HG03342 (cell line): ENCODE data around the gene CREB3L4.

Experiments used
- ATAC-seq: cut with Tn5 transposase; IDR thresholded peaks from one replicate; pipeline ENCODE4 v1.9.1; 2021; ENCODE audit warnings: mild to moderate bottlenecking, moderate library complexity; ENCODE audit not compliant: unreplicated experiment

The CREB3L4 gene, protein sequence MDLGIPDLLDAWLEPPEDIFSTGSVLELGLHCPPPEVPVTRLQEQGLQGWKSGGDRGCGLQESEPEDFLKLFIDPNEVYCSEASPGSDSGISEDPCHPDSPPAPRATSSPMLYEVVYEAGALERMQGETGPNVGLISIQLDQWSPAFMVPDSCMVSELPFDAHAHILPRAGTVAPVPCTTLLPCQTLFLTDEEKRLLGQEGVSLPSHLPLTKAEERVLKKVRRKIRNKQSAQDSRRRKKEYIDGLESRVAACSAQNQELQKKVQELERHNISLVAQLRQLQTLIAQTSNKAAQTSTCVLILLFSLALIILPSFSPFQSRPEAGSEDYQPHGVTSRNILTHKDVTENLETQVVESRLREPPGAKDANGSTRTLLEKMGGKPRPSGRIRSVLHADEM

GRCh38 chr1:153967107-153967999 is at the start of gene CREB3L4:
Gene CREB3L4 (plus strand): TSS chr1:153967902. CDS start chr1:153968526, 624 bp downstream.
- ATAC-seq: peak; percentile 81

DNA sequence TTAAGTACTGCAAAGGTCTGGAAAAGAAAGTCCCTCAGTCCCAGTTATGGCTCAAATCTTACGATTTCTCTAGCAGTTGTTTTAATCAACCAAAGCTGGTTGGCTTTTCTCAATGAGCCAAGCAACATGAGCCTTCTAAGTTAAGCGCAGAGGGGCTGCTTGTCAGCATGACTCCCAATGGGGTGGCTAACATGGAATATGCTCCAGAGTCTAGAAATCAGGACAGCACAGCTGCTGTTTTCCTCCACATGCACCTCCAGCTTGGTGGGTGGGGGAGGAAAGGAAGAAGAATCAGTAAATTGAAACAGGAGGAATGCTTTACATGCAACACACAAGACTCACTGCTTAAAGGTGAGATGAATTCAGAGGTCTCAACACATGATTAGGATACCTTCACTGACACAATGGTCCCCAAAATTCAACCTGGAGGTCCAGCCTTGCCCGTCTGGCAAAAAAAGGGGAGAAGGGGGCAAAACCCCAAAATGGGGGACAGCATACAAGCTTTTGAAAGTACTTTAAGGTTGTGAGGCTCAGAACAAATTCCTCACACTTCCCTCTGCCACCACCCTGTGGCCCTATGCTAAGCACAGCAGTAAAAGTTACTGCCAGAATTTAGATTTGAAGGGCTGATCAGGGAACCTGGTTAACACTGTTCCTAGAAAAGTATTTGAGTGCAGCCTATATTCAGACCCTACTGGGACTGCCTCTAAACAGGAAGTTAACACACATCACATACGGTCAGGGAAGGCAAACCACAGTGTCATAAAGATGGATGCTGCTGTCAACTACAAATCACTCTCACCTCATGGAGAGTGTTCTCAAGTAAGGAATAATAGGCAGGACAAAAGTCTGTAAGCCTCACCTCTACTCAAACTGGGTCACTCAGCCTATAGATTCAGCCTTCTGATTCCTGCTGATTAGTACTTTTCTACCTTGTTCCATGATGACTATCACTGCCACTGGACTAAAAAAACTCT is 47.5 kb upstream of the CREB3L4 start:
- no peak for ATAC-seq

DNA sequence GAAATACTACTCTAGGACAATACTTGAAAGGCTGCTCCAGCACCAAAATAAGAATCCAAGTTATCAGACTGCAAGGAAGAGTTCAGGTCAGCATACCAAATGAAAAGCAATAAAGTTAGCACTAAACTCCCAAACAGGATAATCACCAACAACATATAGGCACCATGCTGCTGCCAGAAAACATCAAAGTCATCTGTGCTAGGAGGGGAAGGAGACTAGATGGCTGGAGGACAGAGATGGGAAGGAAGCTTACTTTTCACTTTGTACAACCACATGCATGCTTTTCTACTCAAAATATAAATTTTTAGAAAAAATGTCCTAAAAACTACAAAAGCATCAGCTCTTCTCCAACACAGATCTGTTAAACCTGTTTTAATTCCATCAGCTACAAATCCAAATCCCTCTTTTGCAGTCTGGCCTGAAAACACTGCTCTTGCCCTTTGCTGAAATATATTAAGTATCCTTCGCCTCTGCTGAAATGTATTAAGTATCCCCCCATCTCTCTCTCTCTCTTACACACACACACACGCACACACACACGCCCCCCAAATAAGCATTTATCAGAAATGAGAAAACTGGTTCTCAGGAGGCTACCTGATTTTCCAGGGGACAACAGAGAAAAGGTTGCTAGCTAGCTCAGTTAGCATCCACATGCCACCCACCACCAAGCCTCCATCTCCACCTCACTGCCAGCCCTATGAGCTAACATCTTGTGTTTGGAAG is 46.5 kb upstream of the CREB3L4 start:
- ATAC-seq: no peak

DNA sequence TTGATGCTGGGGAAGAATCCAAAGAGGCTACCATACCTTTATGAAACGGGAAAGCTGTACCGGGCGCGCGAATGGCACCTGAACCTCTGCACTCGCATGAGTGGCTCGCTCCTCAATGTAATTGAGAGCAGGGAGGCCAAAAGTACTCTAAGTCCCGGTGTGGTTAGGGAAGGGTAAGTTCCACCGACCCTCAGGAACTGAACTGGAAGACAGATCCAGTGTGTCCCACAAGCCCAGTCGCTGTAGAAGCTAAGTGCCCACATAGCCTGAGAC is 46.0 kb upstream of the CREB3L4 start:
- no peak for ATAC-seq

DNA sequence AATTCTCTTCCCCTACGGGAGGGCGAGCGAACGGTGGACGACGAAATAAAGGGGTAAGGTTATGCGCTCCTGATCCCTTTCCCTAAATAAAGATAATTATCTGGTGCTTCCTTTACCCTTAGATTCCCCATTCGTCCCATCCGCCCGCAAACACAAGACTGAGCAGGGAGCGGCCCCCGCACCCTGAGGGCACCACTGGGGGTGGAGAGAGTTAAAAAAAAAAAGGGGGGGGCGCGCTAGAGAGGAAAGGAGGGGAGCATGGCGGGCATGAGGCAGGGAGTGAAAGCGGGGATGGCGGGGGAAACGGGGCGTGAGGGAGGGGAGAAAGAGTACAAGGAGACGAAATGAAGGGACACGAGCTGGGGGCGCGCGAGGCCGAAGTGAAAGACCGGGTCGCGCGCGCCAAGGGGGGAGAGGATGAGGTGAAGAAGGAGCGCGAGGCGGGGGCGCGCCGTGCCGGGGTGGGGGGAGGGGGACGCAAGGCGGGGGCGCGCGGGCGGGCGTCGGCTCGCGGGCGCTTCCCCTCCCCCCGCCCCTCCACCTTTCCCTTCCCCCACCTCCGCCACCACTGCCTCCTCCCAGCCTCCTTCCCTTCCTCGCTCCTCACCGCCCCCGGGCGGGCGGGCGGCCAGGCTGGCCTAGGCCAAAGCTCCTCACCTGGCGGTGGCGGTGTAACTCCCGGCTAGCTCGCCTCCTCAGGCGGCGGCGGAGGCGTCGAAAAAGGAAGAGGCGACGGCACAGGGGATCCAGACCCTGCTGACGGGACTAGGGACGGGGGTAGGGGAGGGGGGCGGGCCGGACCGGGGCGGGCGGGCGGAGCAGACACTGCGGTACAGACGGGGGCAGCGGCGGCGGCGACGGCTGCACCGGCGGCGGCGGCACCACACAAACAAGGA is 45.4 kb upstream of the CREB3L4 start:
- peak; percentile 33 for ATAC-seq

GRCh38 chr1:153922972-153923925 is 44.5 kb upstream of the CREB3L4 start, which contains the start of gene GATAD2B:
Gene GATAD2B (minus strand): TSS chr1:153922972. CDS start chr1:153828347, 94,625 bp downstream.
- ATAC-seq: peak; percentile 94

DNA sequence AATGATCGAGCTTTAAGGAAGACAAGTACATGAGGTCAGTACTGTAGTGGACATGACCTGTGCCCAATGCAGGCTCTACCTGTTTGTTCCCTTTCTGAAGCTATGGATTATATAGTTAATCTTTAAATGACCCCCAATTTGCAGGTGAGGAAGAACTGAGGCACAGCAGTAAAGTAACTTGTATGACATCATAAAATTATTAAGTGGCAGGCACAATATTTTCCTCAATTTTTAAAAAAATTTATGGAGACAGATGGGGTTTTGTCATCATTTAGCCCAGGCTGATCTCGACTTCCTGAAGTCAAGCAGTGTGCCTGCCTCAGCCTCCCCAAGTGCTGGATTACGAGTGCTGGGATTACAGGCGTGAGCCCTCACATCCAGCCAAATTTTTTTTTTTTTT is 41.3 kb upstream of the CREB3L4 start:
- ATAC-seq: no peak

DNA sequence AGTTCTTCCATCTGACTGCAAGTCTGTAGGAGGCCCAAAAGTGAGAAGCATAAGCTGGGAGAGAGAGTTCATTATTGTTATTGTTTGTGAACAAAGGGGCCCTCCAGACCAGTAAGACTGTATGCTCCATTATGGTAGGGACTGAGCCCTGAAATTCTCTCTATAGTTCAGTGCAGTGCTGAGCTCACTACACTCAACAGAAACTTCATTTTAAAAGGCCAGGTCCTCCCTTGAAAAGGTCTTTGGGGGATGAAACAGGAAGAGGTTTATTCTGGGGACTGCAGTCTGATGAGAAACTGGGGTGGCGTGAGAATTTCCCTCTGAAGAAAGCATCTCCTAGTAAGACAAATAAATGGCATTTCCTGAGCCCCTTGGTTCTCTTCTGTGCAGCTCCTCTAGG is 39.5 kb upstream of the CREB3L4 start:
- ATAC-seq: no peak

DNA sequence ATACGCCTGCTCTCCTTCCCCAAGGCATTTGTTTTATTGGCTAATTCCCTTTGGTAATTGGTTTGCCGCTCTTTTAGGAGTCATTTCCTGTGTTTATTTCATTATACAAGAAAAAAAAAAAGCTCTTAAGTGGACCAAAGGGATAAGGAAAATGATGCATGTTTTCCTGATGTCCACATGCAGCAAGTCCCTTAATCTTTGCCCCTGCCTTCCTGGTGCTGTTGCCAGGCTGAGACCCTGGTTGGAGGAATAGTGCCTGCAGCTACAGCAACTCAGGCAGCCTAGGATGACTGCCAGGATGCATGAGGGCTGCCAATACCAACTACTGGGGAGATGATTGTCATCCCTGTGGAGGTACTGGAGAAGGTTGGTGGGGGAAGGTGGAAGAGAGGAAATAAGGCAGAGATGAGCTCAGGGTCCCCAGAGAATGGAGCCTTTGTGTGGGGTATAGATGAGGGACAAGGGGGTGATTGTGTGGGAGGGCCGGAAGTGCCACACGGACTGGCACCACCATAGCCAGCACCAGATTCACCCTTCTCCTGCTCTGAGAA is 38.8 kb upstream of the CREB3L4 start:
- ATAC-seq: no peak

DNA sequence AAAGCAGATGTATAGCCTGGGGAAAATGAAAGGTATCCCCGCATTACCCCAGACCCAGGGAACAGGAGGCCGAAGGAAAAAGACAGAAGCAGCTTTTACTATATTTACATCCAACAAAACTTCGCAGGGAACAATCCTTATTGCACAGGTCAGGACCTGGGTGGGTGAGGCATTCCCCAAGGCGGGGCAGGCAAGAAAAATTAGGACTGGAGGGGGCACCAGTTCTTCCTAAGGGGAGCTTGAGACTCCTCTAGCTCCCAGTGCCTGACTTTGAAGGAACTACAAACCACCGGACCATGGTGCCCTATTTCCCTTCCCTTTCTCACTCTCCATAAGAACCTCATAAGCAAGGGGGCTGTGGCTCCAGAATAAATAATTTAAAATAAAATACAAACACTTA is 38.3 kb upstream of the CREB3L4 start:
- no peak for ATAC-seq

GRCh38 chr1:153929981-153930948 is 37.4 kb upstream of the CREB3L4 start:
- ATAC-seq: no peak

- ATAC-seq: no peak
These were observed 35.3 kb upstream of the CREB3L4 start for GRCh38 chr1:153932156-153933131.

DNA sequence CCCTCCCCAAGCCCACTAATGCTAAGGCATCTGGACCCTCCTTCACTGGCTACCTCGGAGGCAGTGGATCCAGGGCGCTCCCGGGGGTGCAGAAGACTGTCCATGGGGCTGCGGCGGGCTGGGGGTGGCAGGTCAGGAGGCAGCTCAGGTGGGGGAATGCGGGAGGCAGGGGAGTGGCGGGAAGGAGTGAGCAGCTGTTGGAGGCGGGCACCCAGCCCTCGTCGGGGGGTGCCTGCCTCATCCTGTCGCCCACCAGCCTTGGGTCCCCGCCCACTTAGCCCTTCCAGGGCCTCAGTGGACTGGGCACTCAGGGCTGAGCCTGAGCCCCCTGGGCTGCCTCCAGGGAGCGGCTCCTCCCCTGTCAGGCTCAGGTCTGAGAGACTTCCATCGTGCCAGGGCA is 34.3 kb upstream of the CREB3L4 start:
- no peak for ATAC-seq

- ATAC-seq: no peak
These were observed 33.7 kb upstream of the CREB3L4 start for GRCh38 chr1:153933955-153934354.

GRCh38 chr1:153934746-153935145 is 33.0 kb upstream of the CREB3L4 start:
- ATAC-seq: no peak
